HG02981 (cell line): ENCODE data around the gene TICRR.

Experiments
- ATAC-seq: cut with Tn5 transposase; IDR thresholded peaks from one replicate; pipeline ENCODE4 v1.9.1; 2021; ENCODE audit warnings: mild to moderate bottlenecking, moderate library complexity; ENCODE audit not compliant: unreplicated experiment

The TICRR gene

DNA sequence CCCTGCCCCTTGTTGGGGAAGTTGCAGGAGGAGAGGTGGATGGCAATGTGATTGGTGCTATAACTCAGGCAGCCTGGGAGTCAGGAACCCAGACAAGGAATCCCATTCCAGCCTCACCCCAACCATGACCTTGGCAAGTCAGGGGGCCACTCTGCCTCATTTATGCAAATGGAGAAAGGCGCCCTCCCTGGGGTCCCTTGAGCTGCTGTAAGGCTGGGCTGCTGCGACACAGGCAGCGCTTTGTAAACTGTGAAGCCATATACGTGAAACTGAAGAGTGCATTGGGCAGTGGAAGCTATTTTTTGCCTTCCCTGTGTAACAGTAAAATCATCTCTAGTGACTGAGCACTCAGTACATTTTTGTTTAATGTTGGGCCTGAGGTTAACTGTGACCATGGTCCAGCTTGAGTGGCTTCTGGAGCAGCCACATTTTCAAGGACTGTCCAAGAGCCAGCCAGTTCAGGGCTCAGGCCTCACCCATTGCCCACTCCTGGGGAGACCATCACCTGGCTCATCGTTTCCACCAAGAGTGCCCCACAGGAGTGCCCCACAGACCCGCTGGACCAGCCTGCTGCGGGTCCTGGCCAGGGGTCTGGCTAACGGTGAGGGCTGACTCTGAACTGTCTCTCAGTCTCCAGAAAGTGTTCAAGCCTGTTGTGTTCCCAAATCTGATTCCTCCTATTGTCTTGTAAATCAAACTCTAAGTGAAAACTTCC, 52.1 kb downstream of the TICRR start:
- ATAC-seq, result no peak

DNA sequence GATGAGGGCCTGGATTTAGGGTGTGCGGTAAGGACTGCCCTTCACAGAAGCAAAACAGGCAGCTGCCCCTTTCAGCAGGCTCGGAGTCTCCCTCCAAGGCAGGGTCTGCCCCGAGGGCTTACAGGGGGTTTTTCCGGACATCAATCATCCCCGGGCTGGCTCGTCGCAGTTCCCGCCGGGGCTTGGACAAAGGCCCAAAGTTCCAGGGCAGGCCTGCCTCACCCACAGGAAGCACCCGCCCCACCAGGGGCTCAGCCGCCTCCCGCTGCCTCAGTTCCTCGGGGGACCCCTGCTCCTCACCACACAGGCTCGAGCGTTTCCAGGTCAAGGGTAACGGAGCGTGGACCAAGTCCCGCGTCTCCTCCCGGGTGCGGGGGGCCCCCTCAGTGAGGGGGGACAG, 53.0 kb downstream of the TICRR start:
- ATAC-seq, result no peak

DNA sequence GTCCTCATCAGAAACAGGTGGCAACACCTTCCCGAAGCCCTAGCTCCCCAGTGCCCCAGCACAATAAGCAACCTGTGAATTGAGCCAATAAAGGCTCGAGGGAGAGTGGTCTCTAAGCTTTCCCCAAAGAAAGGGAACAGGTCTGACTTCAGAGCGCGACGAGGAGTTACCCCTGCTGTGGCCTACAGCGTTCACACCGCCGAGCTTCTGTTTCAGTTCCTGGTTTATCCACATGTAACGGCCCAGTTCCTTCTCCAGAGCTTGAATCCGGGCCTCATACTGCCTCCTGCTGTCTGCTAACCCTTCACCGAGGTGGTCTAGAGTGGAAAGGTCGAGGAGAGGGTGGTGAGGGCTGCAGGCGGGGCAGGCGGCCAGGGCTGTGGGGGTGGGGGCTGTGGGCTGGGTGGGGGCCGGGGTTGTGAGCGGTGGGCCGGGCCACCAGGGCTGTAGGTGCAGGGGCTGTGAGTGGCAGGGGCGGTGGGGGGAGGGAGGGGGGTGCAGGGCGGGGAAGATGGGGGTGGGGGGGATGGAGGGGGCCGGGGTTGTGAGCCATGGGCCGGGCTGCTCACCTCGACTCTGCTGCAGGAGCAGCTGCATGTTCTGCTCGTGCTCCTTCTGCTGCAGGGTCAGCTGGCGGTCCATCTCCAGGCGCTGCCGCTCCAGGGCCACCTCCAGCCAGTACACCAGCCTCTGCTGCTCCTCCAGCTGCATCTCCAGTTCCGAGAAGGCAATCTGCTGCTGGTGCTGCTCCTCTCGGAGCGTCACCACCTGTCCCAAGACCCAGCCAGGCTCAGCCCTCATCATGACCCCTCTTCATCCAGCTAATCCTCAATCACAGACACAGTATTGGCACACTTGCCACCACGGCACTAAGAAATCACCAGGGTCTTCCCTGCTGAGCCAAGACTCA, 53.8 kb downstream of the TICRR start:
- no peak for ATAC-seq

DNA sequence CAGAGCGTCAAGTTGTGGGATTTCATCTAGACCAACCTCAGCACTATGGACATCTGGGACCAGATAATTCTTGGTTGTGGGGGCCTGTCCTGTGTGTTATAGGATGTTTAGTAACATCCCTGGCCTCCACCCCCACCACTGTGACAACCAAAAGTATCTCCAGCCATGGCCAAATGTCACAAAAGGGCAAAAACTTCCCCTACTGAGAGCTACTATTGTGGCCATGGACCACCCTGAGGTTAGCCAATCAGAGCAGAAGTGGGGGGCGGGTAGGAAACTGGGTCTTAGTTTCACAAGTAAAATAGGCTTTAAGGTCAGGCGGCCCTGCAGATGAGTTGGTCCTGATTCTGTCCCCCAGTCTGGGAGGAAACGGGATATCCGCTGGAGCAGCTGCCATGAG, 54.6 kb downstream of the TICRR start:
- ATAC-seq, result no peak

DNA sequence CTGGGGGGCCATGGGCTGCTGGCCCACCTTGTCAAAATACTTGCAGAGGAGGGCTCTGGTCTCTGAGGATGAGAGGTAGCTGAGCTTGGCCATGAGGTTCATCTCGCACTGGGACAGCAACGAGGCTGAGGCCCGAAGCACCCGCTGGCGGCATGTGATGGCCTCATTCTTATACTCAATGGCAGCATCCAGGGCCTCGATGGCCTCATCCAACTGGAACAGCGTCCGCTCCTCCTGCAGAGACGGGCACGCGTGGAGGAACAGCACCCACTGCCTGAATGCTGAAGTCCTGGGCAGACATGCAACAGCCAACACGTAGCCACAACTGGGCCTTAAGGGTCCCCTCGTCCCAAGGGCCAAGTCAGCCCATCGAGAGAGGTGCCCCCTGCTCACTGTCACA, 55.0 kb downstream of the TICRR start:
- no peak for ATAC-seq

DNA sequence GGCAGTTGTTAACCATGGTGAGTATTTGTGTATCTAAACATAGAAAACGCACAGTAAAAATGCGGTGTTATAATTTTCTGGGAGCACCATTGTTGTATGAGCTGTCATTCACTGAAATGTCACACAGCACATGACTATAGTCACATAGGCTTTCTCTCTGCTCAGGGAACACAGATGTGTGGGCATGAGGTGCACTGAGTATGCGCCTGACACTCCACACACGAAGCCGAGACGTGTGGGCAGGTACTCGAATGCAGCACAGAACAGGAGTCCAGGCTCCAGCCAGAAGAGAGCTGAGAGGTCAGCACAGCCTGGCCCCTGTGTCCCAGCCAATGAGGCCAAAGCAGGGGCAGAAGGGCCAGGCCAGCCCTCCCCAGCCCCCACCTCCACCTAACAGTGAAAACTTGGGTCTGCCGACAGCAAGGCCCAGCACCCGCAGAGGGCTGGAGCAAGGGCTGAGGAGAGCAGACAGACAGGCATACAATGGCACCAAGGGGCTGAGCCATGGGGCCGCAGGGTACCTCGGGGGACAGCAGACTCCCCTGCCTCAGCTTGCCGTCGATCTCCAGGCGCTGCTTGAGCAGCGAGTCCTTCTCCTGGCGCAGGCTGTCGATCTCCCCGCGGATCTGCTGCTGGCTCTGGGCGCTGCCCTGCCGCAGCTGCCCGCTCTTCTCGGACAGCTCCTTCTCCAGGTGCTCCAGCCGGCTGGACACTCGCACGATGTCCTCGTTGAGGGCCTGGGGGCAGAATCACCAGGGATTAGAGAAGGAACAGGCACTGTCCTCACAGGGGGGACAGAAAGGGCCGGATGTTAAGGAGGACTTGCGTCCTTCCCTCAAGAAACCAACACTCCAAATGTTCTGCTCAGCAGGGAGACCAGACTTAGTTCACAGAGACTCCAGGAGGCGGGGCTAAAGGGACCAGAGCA, 56.0 kb downstream of the TICRR start:
- ATAC-seq, result no peak

DNA sequence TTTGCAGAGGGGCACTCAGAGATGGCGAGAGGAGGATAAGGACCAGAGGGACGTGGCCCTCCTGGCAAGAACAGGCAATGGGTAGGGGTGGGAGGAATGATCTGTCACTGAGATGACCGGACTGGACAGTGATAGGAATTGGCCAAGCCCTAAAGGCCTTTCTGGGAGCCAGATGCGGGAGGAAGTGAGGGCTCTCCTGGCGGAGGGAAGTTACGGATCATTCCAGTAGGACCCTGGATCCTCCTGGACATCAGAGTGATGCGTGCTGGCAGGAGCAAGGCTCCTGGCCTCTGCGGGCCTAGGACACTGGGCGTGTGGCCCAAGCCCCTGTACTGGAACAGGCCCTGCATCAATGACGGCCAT, 56.6 kb downstream of the TICRR start:
- no peak for ATAC-seq

DNA sequence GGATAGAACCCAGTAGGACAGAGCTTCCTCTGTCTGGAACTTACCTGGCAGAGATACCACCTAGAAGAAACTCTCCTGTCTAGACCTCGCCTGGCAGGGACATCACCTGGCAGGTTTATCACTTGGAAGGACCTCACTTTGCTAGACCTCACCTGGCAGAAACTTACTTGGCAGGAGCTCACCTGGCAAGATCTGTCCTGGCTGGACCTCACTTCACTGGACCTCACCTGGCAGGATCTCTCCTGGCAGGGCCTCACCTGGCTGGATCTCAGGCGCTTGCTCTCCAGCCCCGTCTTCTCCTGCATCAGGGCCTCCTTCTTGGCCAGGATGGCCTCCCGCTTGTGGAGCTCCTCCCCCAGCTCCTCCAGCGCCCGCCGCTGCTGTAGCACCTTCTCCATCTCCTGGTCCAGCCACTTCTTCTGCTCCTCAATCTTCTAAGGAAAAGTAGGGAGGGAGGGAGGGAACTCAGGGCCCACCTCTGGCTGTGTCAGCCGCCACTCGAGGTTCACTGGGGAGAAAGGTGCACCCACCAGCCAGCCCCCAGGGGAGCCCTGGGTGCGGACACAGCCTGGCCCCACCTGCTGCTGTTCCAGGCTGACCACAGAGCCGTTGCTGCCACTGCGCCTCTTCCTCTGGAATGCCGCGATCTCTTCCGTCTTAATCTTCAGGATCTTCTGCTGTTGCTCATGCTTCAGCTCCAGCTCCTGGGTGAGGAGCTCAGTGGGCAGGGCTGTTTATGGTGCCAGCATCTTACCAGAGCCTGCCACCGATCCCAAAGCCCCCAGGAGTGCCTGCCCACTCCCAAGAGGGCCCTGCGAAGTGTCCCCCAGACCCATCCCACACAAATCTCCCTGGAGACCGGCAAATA, 57.5 kb downstream of the TICRR start:
- no peak for ATAC-seq

DNA sequence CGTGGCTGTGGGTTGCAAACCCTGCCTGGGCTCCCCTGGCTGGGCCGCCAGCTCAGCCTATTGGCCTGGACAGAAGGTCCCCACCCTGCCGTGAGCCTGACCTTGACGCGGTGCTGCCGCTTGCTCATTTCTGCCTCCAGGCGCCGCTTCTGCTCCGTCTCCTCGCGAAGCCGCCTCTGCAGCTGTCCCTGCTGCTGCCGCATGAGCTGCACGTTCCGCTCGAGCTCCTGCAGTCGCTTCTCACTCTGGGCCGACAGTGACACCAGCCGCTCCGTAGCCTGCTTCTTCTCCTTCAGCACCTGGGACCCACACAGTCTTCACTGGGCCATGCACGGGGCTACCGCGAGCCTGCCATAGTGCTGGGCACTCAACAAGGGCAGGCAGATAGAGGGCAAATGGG, 58.3 kb downstream of the TICRR start:
- no peak for ATAC-seq

DNA sequence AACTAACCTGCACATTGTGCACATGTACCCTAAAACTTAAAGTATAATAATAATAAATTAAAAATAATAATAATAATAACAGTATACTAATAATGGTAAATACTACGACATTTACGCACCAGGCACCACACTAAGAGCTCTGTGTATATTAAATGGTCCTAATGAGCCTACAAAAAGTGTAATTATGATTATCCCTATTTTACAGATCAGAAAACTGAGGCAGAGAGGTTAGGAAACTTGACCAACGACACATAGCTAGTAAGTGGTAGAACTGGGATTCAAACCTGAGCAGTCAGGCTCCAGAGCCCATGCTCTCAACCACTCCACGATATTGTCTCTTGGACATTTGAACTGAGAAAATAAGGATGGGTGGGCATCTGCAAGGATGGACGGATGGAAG, 65.0 kb downstream of the TICRR start:
- no peak for ATAC-seq

DNA sequence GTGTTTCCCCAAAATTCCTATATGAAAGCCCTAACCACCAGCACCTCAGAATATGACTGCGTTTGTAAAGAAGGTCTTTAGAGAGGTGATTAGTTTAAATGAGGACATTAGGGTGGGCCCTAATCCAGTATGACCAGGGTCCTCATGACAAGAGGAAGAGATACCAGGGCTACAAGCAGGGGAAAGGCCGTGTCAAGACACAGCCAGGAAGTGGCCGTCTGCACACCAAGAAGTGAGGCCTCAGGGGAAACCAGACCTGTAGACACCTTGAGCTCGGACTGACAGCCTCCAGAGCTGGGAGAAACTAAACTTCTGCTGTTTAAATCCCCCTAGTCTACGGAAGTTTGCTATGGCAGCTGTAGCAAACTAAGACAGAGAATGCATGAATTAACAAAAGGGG, 65.8 kb downstream of the TICRR start:
- ATAC-seq, result no peak

DNA sequence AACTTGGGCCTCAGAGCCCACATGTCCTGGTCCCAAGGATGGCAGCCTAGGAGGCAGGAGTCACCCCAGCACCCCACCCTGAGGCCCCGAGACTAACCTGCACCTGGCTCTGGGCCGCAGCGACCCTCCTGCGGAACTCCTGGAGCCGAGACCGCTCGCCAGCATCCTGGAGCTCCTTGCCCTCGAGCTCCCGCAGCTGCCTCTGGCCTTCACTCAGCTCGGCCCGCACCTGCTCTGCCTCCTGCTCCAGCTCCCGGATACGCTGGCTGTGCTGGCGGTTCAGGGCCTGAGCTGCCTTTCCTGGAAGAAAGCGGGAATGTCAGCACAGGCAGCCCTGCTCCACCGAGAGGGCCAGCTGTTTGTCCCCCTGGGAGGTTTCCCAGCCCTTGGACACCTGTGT, 66.8 kb downstream of the TICRR start:
- no peak for ATAC-seq

DNA sequence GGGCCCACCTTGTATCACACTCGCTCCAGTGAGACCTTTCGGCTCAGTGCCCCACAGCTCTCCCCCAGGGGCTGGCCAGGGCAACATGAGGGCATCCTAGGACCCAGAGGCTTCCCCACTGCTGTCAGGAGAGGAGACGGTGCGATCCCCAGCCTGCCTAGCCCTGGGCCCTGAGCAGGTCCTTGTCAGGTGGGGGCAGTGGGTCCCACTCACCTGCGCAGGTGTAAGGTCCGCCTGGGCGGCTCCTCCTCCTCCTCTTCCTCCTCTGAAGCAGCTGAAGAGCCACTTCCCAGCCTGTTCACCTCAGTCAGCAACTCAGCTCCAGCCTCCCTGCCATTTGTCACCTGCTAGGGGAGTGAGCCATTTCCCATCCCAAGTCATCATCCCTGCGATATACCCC, 70.4 kb downstream of the TICRR start:
- no peak for ATAC-seq

DNA sequence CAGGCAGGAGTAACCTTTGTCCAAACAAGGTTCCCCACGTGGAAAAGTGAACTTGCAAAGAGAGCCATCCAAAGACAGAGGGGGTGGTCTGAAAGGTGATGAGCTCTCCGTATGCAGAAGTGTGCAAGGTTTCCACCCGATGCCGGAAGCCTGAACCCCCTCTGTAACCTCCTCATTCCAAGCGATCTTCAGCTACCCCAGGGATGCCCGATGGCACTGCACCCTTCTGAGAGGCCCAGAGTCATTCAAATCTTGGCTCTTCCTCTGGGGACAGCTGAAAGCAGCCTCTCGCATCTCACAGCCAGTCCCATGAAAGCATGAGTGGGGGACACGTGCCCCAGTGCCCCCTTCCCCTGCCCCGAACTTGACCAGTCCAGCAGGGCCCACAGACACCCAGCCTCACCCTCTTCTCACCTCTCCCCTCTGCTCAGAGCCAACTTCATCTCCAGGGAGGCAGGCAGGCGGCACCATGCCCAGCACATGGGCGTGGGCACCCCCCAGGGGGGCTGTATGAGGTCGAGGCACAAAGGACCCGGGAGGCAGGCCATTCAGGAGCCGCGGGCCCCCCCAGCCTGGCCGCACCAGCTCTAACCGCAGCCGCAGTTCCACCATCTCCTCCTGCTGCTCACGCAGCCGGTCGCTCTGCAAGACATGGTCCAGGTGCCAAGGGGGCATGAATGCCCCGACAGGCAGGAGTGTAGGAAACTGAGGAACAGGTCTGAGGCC, 71.3 kb downstream of the TICRR start:
- ATAC-seq, result no peak

DNA sequence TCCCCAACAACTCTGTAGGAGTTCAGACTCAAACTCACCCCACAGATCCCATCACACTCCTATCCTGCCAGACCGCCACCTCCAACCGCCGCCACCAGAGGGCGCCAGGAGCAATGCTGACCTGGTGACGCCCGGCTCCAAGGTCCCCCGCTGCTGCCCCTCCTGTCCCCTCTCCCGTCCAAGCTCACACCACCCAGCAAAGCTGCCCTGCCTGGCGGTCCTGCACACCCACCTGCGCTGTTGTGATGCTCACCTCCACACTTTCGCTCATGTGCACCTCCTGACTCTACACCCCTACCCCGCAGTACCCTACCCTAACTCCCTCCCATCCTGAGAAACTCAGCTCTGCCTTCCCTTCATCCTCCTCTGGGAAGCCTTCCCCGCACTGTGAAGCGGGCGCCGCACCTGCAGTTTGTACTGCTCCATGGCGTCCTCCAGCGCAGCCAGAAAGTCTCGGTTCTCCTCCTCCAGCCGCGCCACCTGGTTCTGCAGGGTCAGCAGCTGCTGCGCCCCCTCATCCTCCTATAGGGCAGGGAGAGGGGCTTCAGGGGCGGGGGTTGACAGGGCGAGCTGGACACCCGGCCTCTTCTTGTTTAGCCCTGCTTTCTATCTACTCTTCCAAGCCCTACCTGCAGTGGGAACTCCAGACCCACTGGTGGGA, 72.1 kb downstream of the TICRR start:
- ATAC-seq, result peak; percentile 64

DNA sequence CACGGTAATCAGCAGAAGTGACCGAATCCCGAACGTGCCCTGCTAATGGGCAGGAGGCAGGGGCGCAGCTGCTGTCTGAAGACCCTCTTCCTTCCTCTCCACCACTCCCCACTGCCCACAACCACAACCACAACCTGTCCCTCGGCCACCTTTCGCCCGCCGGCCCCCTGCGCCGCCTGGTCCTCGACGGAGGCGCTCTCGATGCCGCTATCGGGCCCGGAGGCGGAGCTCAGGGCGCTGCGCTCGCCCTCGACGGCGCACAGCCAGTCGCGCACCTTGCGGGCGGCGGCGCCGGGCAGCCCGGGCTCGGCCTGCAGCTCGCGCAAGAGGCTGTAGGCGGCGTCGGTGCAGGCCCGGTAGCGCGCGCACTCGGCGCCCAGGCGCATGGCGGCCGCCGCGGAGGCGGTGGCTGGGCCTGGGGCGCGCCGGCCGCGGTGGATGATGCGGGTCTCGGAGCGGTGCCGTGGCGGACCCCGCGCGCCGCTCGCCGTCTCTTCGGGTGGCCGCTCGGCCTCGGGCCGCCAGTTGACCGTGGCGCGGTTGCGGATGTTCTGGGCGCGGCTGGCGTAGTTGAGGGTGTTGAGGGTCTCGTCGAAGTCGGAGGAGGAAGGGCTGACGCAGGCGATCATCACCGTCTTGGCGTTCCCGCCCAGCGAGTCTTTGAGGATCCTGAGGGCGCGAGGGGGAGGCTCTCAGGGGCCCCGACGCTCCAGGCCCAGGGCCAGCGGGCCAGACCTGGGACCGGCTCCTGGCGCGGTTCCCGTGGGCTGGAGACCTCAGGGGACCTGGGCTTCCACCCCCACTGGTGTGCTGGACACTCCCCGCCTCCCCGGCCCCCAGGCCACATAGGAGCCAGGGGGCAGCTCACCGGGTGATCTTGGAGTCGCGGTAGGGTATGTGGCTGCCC, 73.1 kb downstream of the TICRR start:
- no peak for ATAC-seq

DNA sequence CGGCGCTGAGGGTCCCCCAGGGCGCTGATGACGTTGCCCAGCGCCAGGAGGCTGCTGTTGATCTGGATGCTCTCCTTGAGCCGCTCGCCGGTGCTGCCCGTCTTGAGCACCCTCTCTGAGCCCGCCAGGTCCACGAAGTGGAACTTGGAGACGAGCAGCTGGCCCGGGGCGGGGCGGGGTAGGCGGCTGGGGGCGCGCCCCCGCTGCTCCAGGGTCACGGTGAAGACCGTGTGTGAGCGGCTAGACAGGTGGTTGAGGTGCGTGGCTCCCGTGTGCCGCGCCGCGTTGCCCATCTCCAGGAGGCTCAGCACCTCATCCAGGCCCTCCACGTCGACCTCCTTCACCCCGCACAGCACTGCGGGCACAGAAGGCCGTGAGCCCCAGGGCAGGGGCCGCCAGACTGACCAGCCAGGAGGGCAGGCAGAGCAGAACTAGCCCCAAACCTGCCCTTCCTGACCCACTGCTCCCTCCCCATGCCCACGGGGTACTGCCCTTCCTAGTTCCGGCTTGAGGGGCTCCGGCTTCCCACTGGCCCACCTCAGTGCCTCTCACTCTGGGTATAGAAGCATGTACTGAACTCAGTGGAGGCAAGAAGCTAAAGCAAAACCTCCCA, 73.8 kb downstream of the TICRR start:
- no peak for ATAC-seq

DNA sequence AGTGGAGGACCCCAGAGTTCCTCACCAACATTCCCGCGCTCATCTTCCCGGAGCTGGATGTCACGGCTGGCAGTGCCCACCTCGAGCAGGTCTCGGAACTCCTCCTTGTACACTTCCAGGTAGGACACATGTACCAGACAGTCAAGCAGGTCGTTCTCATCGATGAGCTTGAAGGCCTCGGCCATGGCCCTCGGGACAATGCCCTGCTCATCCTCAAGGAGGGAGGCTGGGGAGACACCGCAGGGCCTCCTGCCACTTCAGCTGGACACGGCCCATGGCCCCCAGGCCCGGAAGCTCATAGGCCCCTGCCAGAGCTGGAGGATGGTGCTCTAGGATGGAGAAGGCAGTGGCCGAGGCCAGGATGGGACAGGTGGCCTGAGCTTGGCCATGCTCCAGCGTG, 74.4 kb downstream of the TICRR start:
- ATAC-seq, result no peak
